ENCODE data around the gene SNX30. TPM values are rescaled to one million over a fixed set of nuclear protein-coding genes. Genes with fewer than 3 reads are reported as not detected.
"Not testable (repeated sequence)": the region's sequence is repeated elsewhere in the genome, so short reads cannot be mapped to it uniquely, and the experiment has no call there.

SNX30 gene
- total and polyA plus RNA-seq, 7 donors: 0.55 to 2.8 (median 1.6) TPM

GRCh38 chr9:112720113-112720780, 30.3 kb upstream of the SNX30 start:
- no peaks in the 10 kb centered on the region for H3K9me3 ChIP-seq
- H3K4me1 ChIP-seq: no peaks in the 10 kb centered on the region
- ATAC-seq (no peak), DNase-seq (no peak)
- intact Hi-C loops (cut with DNase I): no loop called here
- no peak overlapping the region for H3K27ac ChIP-seq
- WGBS, 3 donors: 77 to 83% (median 79%) methylated on average over 4 of the region's 4 CpGs
- H3K4me3 ChIP-seq: no peak overlapping the region
- TF ChIP-seq CTCF (IDR thresholded peaks at IDR 0.05): no peak
- H3K36me3 ChIP-seq (ENCODE audit: insufficient read depth in 1 of 2, low read depth in 1 of 2): no peaks in the 10 kb centered on the region
- H3K27me3 ChIP-seq (ENCODE audit: insufficient read depth in 3 of 3, low read length in 2 of 3): no peaks in the 10 kb centered on the region

GRCh38 chr9:112722749-112723148, 27.8 kb upstream of the SNX30 start:
- ATAC-seq; H3K9me3 ChIP-seq; DNase-seq; H3K4me3 ChIP-seq; intact Hi-C loops (cut with DNase I); H3K4me1 ChIP-seq; H3K36me3 ChIP-seq (ENCODE audit: insufficient read depth in 1 of 2, low read depth in 1 of 2); H3K27ac ChIP-seq; H3K27me3 ChIP-seq (ENCODE audit: insufficient read depth in 3 of 3, low read length in 2 of 3): not testable (repeated sequence)
- WGBS, 3 donors: 92 to 97% (median 96%) methylated on average over 3 of the region's 3 CpGs

GRCh38 chr9:112725961-112726360, 24.6 kb upstream of the SNX30 start:
- no peaks in the 10 kb centered on the region for H3K4me1 ChIP-seq
- ATAC-seq: no peak
- H3K9me3 ChIP-seq: no peaks in the 10 kb centered on the region
- WGBS, 3 donors: 74 to 89% (median 79%) methylated on average over 3 of the region's 3 CpGs
- TF ChIP-seq CTCF (IDR thresholded peaks at IDR 0.05): no peak
- H3K27me3 ChIP-seq (ENCODE audit: insufficient read depth in 3 of 3, low read length in 2 of 3): no peaks in the 10 kb centered on the region
- no peak overlapping the region for H3K27ac ChIP-seq
- no peak for DNase-seq
- H3K36me3 ChIP-seq (ENCODE audit: insufficient read depth in 1 of 2, low read depth in 1 of 2): no peaks in the 10 kb centered on the region
- intact Hi-C loops (cut with DNase I): no loop called here
- H3K4me3 ChIP-seq: no peak overlapping the region

DNA sequence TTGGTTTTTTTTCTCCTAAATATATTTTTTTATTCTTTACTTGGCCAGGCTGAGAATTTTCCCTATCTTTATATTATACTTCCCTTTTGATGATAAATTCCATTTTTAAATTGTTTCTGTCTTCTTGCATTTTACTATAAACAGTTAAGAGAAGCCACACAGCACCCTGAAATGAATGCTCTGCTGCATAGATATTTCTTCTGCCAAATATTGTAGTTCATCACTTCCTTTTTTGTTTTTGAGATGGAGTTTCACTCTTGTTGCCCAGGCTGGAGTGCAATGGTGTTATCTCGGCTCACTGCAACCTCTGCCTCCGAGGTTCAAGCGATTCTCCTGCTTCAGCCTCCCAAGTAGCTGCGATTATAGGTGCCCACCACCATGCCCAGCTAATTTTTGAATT, 24.1 kb upstream of the SNX30 start:
- TF ChIP-seq CTCF (IDR thresholded peaks at IDR 0.05): no peak
- 91 to 99% (median 94%) methylated on average over 4 of the region's 4 CpGs for WGBS, 3 donors
- intact Hi-C loops (cut with DNase I): no loop called here
- no peak overlapping the region for H3K27ac ChIP-seq
- H3K4me3 ChIP-seq: no peak overlapping the region
- no peaks in the 10 kb centered on the region for H3K9me3 ChIP-seq
- DNase-seq: no peak
- no peak for ATAC-seq
- no peaks in the 10 kb centered on the region for H3K4me1 ChIP-seq
- no peaks in the 10 kb centered on the region for H3K36me3 ChIP-seq (ENCODE audit: insufficient read depth in 1 of 2, low read depth in 1 of 2)
- H3K27me3 ChIP-seq (ENCODE audit: insufficient read depth in 3 of 3, low read length in 2 of 3): no peaks in the 10 kb centered on the region

- Histone ChIP-seq H3K4me3 (no peak overlapping the region), H3K36me3 (ENCODE audit: insufficient read depth in 1 of 2, low read depth in 1 of 2) (no peaks in the 10 kb centered on the region), H3K27ac (no peak overlapping the region), H3K27me3 (ENCODE audit: insufficient read depth in 3 of 3, low read length in 2 of 3) (no peaks in the 10 kb centered on the region), H3K9me3 (no peaks in the 10 kb centered on the region), H3K4me1 (no peaks in the 10 kb centered on the region)
- DNase-seq (no peak), ATAC-seq (no peak)
- 92 to 98% (median 95%) methylated on average over 2 of the region's 2 CpGs for WGBS, 3 donors
- intact Hi-C loops (cut with DNase I): no loop called here
- TF ChIP-seq CTCF (IDR thresholded peaks at IDR 0.05): no peak
These were observed 22.2 kb upstream of the SNX30 start for GRCh38 chr9:112728401-112728800.

Data from psoas muscle (tissue), 8 donors.